ENCODE measurements around the gene DUSP22. TPM values are rescaled to one million over a fixed set of nuclear protein-coding genes. Genes with fewer than 3 reads are reported as not detected.

The DUSP22 gene
- total RNA-seq, 1 experiment from 2014 or later, result 18.6 TPM

DNA sequence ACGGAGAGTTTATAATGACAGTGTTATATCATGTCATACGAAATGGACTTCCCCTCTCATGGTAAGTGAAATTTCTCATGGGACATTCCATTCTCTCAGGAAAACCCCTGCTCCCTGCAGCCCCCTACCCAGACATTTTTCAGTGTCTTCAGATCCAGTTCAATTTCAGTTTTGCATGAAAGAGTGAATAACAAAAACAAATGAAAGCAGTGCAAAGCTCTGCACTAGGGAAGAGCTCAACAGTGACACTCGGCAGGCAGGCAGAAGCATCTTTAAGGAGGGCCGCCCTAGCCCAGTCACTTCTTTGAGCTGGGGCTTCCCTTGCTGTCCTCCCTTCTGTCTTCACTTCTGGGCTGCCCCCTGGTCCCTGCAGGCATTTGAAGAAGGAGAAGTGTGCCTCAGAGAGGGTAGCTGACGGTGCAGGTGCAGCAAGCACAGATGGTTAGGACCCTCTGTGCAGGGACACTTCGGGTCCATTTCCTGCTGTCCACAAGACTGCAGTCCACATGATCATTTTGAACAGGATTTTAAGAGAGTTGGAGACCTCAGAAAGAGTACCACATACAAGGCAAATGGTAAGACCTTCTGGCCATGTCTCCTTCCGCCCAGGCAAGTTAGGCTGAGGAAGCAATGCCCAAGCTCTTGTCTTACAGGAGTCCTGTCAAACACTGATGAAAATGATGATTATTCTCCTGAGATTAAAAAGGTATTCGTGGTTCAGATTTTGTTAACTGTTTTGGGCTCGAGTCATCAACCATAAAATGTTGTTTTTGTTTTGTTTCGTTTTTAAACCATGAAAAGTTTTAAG is 5.4 kb upstream of the DUSP22 start:
- Mint-ChIP-seq H3K4me1 (ENCODE audit: low read depth, unreplicated experiment) (peaks cover 6% of the 10 kb centered on the region), H3K4me3 (ENCODE audit: unreplicated experiment) (no peak overlapping the region), H3K36me3 (ENCODE audit: insufficient read depth, unreplicated experiment) (no peaks in the 10 kb centered on the region), H3K9me3 (ENCODE audit: unreplicated experiment) (no peaks in the 10 kb centered on the region), H3K27me3 (ENCODE audit: insufficient read depth, unreplicated experiment) (peaks cover 21% of the 10 kb centered on the region), H3K27ac (ENCODE audit: unreplicated experiment) (no peak overlapping the region)
- Histone ChIP-seq H3K4me3 (ENCODE audit: low read depth, low read length) (no peak overlapping the region), H3K9me3 (no peaks in the 10 kb centered on the region), H3K27me3 (replicated peaks; ENCODE audit: control insufficient read depth, insufficient read depth, low read length) (no peaks in the 10 kb centered on the region), H3K36me3 (ENCODE audit: control insufficient read depth, insufficient read depth, low read length) (no peaks in the 10 kb centered on the region), H3K4me1 (no peaks in the 10 kb centered on the region)
- no peak for DNase-seq
- BruUV-seq (replicated peaks), result no TSS peak
- TF ChIP-seq, protein P1, sequence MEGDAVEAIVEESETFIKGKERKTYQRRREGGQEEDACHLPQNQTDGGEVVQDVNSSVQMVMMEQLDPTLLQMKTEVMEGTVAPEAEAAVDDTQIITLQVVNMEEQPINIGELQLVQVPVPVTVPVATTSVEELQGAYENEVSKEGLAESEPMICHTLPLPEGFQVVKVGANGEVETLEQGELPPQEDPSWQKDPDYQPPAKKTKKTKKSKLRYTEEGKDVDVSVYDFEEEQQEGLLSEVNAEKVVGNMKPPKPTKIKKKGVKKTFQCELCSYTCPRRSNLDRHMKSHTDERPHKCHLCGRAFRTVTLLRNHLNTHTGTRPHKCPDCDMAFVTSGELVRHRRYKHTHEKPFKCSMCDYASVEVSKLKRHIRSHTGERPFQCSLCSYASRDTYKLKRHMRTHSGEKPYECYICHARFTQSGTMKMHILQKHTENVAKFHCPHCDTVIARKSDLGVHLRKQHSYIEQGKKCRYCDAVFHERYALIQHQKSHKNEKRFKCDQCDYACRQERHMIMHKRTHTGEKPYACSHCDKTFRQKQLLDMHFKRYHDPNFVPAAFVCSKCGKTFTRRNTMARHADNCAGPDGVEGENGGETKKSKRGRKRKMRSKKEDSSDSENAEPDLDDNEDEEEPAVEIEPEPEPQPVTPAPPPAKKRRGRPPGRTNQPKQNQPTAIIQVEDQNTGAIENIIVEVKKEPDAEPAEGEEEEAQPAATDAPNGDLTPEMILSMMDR (IDR thresholded peaks at IDR 0.05; ENCODE audit: insufficient read depth in 1 of 2, low read depth in 1 of 2, low read length in 1 of 2, severe bottlenecking in 1 of 2, unreplicated experiment in 1 of 2), result no peak
- POLR2A ChIA-PET, result no interaction called here
- CTCF ChIA-PET, result no interaction called here
- intact Hi-C loops (cut with micrococcal nuclease; ENCODE audit: unreplicated experiment), result no loop called here

DNA sequence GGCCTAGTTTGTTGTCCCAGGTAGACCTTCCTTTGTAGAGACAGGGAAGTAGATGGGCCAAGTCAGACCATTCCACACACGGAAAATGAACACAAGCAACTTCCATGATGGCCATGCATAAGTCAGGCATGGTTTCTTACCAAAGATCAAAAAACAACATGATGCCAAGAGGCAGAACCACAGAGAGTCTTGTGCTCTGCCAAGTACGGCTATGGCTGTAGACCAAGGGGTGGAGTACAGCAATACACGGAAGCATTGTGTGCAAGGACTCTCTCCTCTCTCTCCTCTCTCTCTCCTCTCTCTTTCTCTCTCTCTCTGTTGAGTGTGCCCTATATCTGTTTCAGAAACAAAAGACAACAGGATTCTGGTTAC is 4.8 kb upstream of the DUSP22 start:
- DNase-seq, result no peak

DNA sequence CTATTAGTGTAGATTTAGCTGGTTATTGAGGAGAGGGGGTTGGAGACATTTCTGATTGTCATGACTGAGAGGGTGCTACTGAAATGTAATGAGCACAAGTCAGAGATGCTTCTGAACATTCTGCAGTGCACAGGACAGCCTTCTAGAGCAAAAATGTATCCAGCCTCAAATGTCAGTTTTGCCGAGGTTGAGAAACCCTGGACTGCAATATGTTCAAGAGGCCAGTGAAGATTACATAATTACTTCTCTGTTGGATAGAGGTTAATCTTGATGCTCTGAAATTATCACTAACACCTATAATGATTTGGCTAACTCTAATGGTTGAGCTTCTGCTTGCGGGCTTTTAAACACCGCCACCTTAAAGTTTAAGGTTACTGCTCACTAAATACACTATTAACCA is 3.4 kb upstream of the DUSP22 start:
- Histone ChIP-seq H3K4me1 (no peaks in the 10 kb centered on the region), H3K36me3 (ENCODE audit: control insufficient read depth, insufficient read depth, low read length) (no peaks in the 10 kb centered on the region), H3K4me3 (ENCODE audit: low read depth, low read length) (no peak overlapping the region), H3K9me3 (no peaks in the 10 kb centered on the region), H3K27me3 (replicated peaks; ENCODE audit: control insufficient read depth, insufficient read depth, low read length) (no peaks in the 10 kb centered on the region)
- CTCF ChIA-PET, result no interaction called here
- Mint-ChIP-seq H3K4me1 (ENCODE audit: low read depth, unreplicated experiment) (peaks cover 6% of the 10 kb centered on the region), H3K9me3 (ENCODE audit: unreplicated experiment) (no peaks in the 10 kb centered on the region), H3K36me3 (ENCODE audit: insufficient read depth, unreplicated experiment) (no peaks in the 10 kb centered on the region), H3K27ac (ENCODE audit: unreplicated experiment) (no peak overlapping the region), H3K27me3 (ENCODE audit: insufficient read depth, unreplicated experiment) (peaks cover 13% of the 10 kb centered on the region), H3K4me3 (ENCODE audit: unreplicated experiment) (no peak overlapping the region)
- no TSS peak for BruUV-seq (replicated peaks)
- intact Hi-C loops (cut with micrococcal nuclease; ENCODE audit: unreplicated experiment), result no loop called here
- POLR2A ChIA-PET, result no interaction called here
- TF ChIP-seq, protein P1 (IDR thresholded peaks at IDR 0.05; ENCODE audit: insufficient read depth in 1 of 2, low read depth in 1 of 2, low read length in 1 of 2, severe bottlenecking in 1 of 2, unreplicated experiment in 1 of 2), result no peak
- DNase-seq, result no peak

More for the DNA sequence above, 4.8 kb upstream of the DUSP22 start:
- BruUV-seq (replicated peaks), result no TSS peak
- no peaks in the 10 kb centered on the region for H3K9me3 ChIP-seq
- Mint-ChIP-seq H3K4me3 (ENCODE audit: unreplicated experiment) (no peak overlapping the region), H3K9me3 (ENCODE audit: unreplicated experiment) (no peaks in the 10 kb centered on the region), H3K27ac (ENCODE audit: unreplicated experiment) (no peak overlapping the region), H3K27me3 (ENCODE audit: insufficient read depth, unreplicated experiment) (peaks cover 19% of the 10 kb centered on the region), H3K4me1 (ENCODE audit: low read depth, unreplicated experiment) (peaks cover 6% of the 10 kb centered on the region), H3K36me3 (ENCODE audit: insufficient read depth, unreplicated experiment) (no peaks in the 10 kb centered on the region)
- intact Hi-C loops (cut with micrococcal nuclease; ENCODE audit: unreplicated experiment), result no loop called here
- no peaks in the 10 kb centered on the region for H3K36me3 ChIP-seq (ENCODE audit: control insufficient read depth, insufficient read depth, low read length)
- no peaks in the 10 kb centered on the region for H3K27me3 ChIP-seq (replicated peaks; ENCODE audit: control insufficient read depth, insufficient read depth, low read length)
- CTCF ChIA-PET, result no interaction called here
- POLR2A ChIA-PET, result no interaction called here
- TF ChIP-seq, protein P1 (IDR thresholded peaks at IDR 0.05; ENCODE audit: insufficient read depth in 1 of 2, low read depth in 1 of 2, low read length in 1 of 2, severe bottlenecking in 1 of 2, unreplicated experiment in 1 of 2), result no peak
- H3K4me3 ChIP-seq (ENCODE audit: low read depth, low read length), result no peak overlapping the region
- no peaks in the 10 kb centered on the region for H3K4me1 ChIP-seq
